ENCODE measurements around the gene MEGF10.

DNA sequence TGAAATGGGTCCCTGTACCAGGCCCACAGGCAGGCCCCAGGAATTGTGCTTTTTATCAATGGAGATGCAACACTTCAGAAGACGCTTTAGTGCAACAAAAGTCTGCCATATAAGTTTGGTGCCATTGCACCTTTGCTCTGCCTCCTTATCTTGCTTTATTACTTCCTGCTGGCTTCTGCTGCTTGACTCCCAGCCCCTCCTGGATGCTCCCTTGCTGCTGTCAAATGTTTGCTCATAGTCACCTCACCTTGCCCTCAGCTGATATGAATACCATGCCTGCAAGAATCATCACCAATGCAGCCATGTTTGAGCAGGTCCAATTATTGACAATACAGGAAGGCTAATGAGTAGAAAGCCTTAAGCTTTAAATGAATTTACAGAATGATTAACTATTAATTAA is 25.4 kb downstream of the MEGF10 start:
- TF ChIP-seq POLR2AphosphoS5 (IDR thresholded peaks at IDR 0.05; ENCODE audit: low read depth, low read length) (no peak), POLR2A (IDR thresholded peaks at IDR 0.05; ENCODE audit: low read depth, low read length) (no peak)

All from GM12892 (cell line).